Caco-2 (cell line): ENCODE data around the gene SLC5A6. TPM values are rescaled to one million over a fixed set of nuclear protein-coding genes. Genes with fewer than 3 reads are reported as not detected.

Experiments used
- BruUV-seq: library from RNA; stranded (reverse); fragments of 400-500 nt; replicated peaks from 2 replicates; lab custom pipeline; 2021; lab: Mats Ljungman, UMichigan
- CTCF ChIA-PET: fragments of 300-600 bp; sonication (Branson Sonifier 250); formaldehyde crosslinking; loops from one replicate; lab custom pipeline; 2022; ENCODE audit warnings: antibody characterized with exemption; lab: Charles Lee
- POLR2A ChIA-PET: fragments of 300-600 bp; sonication (Branson Sonifier 250); formaldehyde crosslinking; loops from one replicate; lab custom pipeline; 2022; ENCODE audit warnings: antibody characterized with exemption; lab: Charles Lee
- DNase-seq, 2 experiments: peaks; one replicate each; pipeline versions ENCODE4 v3.0.0 to v3.0.0-alpha.2; 2020 to 2022
- H3K27me3 ChIP-seq: replicated peaks from 2 replicates; pipeline ENCODE4 v1.6.0; 2011; ENCODE audit warnings: low read length; ENCODE audit not compliant: control insufficient read depth, insufficient read depth
- H3K36me3 ChIP-seq: 2 replicates; pipeline ENCODE4 v1.5.1; 2011; ENCODE audit warnings: low read length; ENCODE audit not compliant: control insufficient read depth, insufficient read depth
- H3K4me1 ChIP-seq: fragments of 250-450 bp; sonication (Bioruptor Pico); 2 replicates; pipeline ENCODE4 v1.5.1; 2020; ENCODE audit warnings: mild to moderate bottlenecking
- H3K4me3 ChIP-seq: 2 replicates; pipeline ENCODE4 v1.5.1; 2011; ENCODE audit warnings: low read depth, mild to moderate bottlenecking, control low read depth, low read length
- H3K9me3 ChIP-seq: fragments of 250-450 bp; sonication (Bioruptor Pico); 2 replicates; pipeline ENCODE4 v1.5.1; 2020; ENCODE audit warnings: mild to moderate bottlenecking, moderate library complexity
- H3K27ac Mint-ChIP-seq: one replicate; pipeline ENCODE4 v1.8.0; 2022; ENCODE audit warnings: mixed read lengths; ENCODE audit not compliant: unreplicated experiment
- H3K27me3 Mint-ChIP-seq: one replicate; pipeline ENCODE4 v1.8.0; 2022; ENCODE audit warnings: mixed read lengths; ENCODE audit not compliant: insufficient read depth, unreplicated experiment
- H3K36me3 Mint-ChIP-seq: one replicate; pipeline ENCODE4 v1.8.0; 2022; ENCODE audit warnings: mild to moderate bottlenecking, mixed read lengths; ENCODE audit not compliant: insufficient read depth, unreplicated experiment
- H3K4me1 Mint-ChIP-seq: one replicate; pipeline ENCODE4 v1.8.0; 2022; ENCODE audit warnings: low read depth, mixed read lengths; ENCODE audit not compliant: unreplicated experiment
- H3K4me3 Mint-ChIP-seq: one replicate; pipeline ENCODE4 v1.8.0; 2022; ENCODE audit warnings: mild to moderate bottlenecking, moderate library complexity, mixed read lengths; ENCODE audit not compliant: unreplicated experiment
- H3K9me3 Mint-ChIP-seq: one replicate; pipeline ENCODE4 v1.8.0; 2022; ENCODE audit warnings: mixed read lengths; ENCODE audit not compliant: unreplicated experiment
- CTCF ChIP-seq, 2 experiments: fragments of 200-600 bp in 1 of 2; IDR thresholded peaks; 1 replicate in 1 of 2; 2 replicates in 1 of 2; pipeline versions ENCODE4 v1.5.1 to v1.8.0; 2011 to 2022; ENCODE audit warnings: antibody characterized with exemption in 1 of 2, control low read depth in 1 of 2, inconsistent platforms in 1 of 2, low read depth in 1 of 2, low read length in 1 of 2, mild to moderate bottlenecking in 1 of 2, moderate library complexity in 1 of 2; ENCODE audit not compliant: insufficient read depth in 1 of 2, severe bottlenecking in 1 of 2, unreplicated experiment in 1 of 2
- intact Hi-C: fragments of 100-400 bp; cut with micrococcal nuclease; formaldehyde crosslinking; loops from one replicate; pipeline ENCODE4 v1.10.0; 2022; ENCODE audit not compliant: unreplicated experiment
- total RNA-seq: library from RNA; stranded (reverse); gene quantifications from 2 replicates; pipeline ENCODE4 v1.2.3, GENCODE V29; 2022

Gene SLC5A6
- total RNA-seq, 1 experiment from 2014 or later: 98.2 TPM

GRCh38 chr2:27150639-27151230 is 61.3 kb downstream of the SLC5A6 start:
- DNase-seq: no peak

More at GRCh38 chr2:27150639-27151230, 61.3 kb downstream of the SLC5A6 start:
- no peaks in the 10 kb centered on the region for H3K9me3 ChIP-seq
- H3K4me3 Mint-ChIP-seq: no peak overlapping the region
- no peak overlapping the region for H3K4me3 ChIP-seq
- BruUV-seq: no TSS peak
- no peaks in the 10 kb centered on the region for H3K36me3 Mint-ChIP-seq
- H3K27me3 Mint-ChIP-seq: no peaks in the 10 kb centered on the region
- POLR2A ChIA-PET: interaction anchor here (0.5 kb wide), 1 partner anchor 134 kb away, joined by 4 read pairs; no protein-coding TSS in a partner anchor
- no peaks in the 10 kb centered on the region for H3K4me1 Mint-ChIP-seq
- H3K9me3 Mint-ChIP-seq: no peaks in the 10 kb centered on the region
- 0 out of 2 replicates have a peak, but pooled peaks cover 4% of the 10 kb centered on the region for H3K4me1 ChIP-seq
- H3K27ac Mint-ChIP-seq: no peak overlapping the region
- no peaks in the 10 kb centered on the region for H3K27me3 ChIP-seq
- CTCF ChIA-PET: interaction anchor here (1.6 to 6.6 kb wide), 3 partner anchors 17 to 152 kb away, joined by 4 to 67 read pairs (median 7); partner anchors contain the start of gene PREB
- TF ChIP-seq CTCF (IDR thresholded peaks at IDR 0.05; ENCODE audit: insufficient read depth in 1 of 2, low read depth in 1 of 2, low read length in 1 of 2, severe bottlenecking in 1 of 2, unreplicated experiment in 1 of 2): no peak
- intact Hi-C loops: no loop called here
- H3K36me3 ChIP-seq: no peaks in the 10 kb centered on the region

Other genes starting within 250 kb of the SLC5A6 start
- gene MAPRE3, start 241.6 kb downstream of the SLC5A6 start, total RNA-seq: 4.9 and 5.7 TPM in 2 replicates
- gene TMEM214, start 179.3 kb downstream of the SLC5A6 start, total RNA-seq: 85.0 and 85.4 TPM in 2 replicates
- gene AGBL5, start 160.6 kb downstream of the SLC5A6 start, total RNA-seq: 31.4 and 34.1 TPM in 2 replicates
- gene OST4, start 140.6 kb downstream of the SLC5A6 start, total RNA-seq: 237 and 249 TPM in 2 replicates
- gene EMILIN1, start 133.7 kb downstream of the SLC5A6 start, total RNA-seq: 0.30 and 0.43 TPM in 2 replicates
- 7.9 and 9.3 TPM in 2 replicates for gene KHK, start 125.5 kb downstream of the SLC5A6 start, total RNA-seq
- 4.4 and 5.0 TPM in 2 replicates for gene CGREF1, start 93.1 kb downstream of the SLC5A6 start, total RNA-seq
- 0.18 and 0.23 TPM in 2 replicates for gene ABHD1, start 88.5 kb downstream of the SLC5A6 start, total RNA-seq
- gene PREB, start 77.6 kb downstream of the SLC5A6 start, total RNA-seq: 62.5 and 65.3 TPM in 2 replicates
- not detected in 2 replicates for gene PRR30, start 72.9 kb downstream of the SLC5A6 start, total RNA-seq
- not detected in 2 replicates for gene TCF23, start 63.3 kb downstream of the SLC5A6 start, total RNA-seq
- gene ATRAID, start 227 bp downstream of the SLC5A6 start, total RNA-seq: 150 and 157 TPM in 2 replicates
- gene CAD, start 5.1 kb upstream of the SLC5A6 start, total RNA-seq: 86.4 and 103 TPM in 2 replicates
- gene SLC30A3, start 50.8 kb upstream of the SLC5A6 start, total RNA-seq: 3.9 and 4.3 TPM in 2 replicates
- gene DNAJC5G, start 63.2 kb upstream of the SLC5A6 start, total RNA-seq: 0.25 and 0.51 TPM in 2 replicates
- gene TRIM54, start 70.2 kb upstream of the SLC5A6 start, total RNA-seq: 0.25 TPM in 1 of 2 replicates, not detected in the other
- 0.86 TPM in 1 of 2 replicates, not detected in the other for gene UCN, start 96.2 kb upstream of the SLC5A6 start, total RNA-seq
- 43.4 and 50.6 TPM in 2 replicates for gene MPV17, start 110.8 kb upstream of the SLC5A6 start, total RNA-seq
- gene GTF3C2, start 144.5 kb upstream of the SLC5A6 start, total RNA-seq: 81.0 and 91.4 TPM in 2 replicates
- 79.7 and 91.3 TPM in 2 replicates for gene EIF2B4, start 158.1 kb upstream of the SLC5A6 start, total RNA-seq
- 98.7 and 108 TPM in 2 replicates for gene SNX17, start 158.3 kb upstream of the SLC5A6 start, total RNA-seq
- gene ZNF513, start 168.5 kb upstream of the SLC5A6 start, total RNA-seq: 18.2 and 19.2 TPM in 2 replicates
- 140 and 149 TPM in 2 replicates for gene PPM1G, start 197.3 kb upstream of the SLC5A6 start, total RNA-seq
- gene NRBP1, start 216.4 kb upstream of the SLC5A6 start, total RNA-seq: 148 and 169 TPM in 2 replicates
- 47.8 and 53.9 TPM in 2 replicates for gene KRTCAP3, start 230.1 kb upstream of the SLC5A6 start, total RNA-seq